Activated naive CD8-positive, alpha-beta T cell treated with anti-CD3 and anti-CD28 coated beads, Interleukin-2, amount 50 U/mL, for 24 hours (primary cell): ENCODE data around the gene KDM8.
"Not testable (repeated sequence)": the region's sequence is repeated elsewhere in the genome, so short reads cannot be mapped to it uniquely, and the experiment has no call there.

ENCODE experiments used
- ATAC-seq: fragments of 150-1000 bp; cut with Tn5 transposase; one replicate; pipeline ENCODE4 v1.10.0; 2021
- DNase-seq: peaks from one replicate; pipeline ENCODE4 v3.0.0; 2021
- H3K27ac Mint-ChIP-seq: one replicate; pipeline ENCODE4 v1.8.0; 2021; ENCODE audit warnings: mild to moderate bottlenecking, mixed read lengths
- H3K27me3 Mint-ChIP-seq: one replicate; pipeline ENCODE4 v1.8.0; 2021; ENCODE audit warnings: mixed read lengths
- H3K36me3 Mint-ChIP-seq: one replicate; pipeline ENCODE4 v1.8.0; 2021; ENCODE audit warnings: low read depth, mixed read lengths
- H3K4me1 Mint-ChIP-seq: one replicate; pipeline ENCODE4 v1.8.0; 2021; ENCODE audit warnings: mixed read lengths
- H3K4me3 Mint-ChIP-seq: one replicate; pipeline ENCODE4 v1.8.0; 2021; ENCODE audit warnings: mild to moderate bottlenecking, moderate library complexity, mixed read lengths
- H3K9me3 Mint-ChIP-seq: one replicate; pipeline ENCODE4 v1.8.0; 2021; ENCODE audit warnings: mixed read lengths

The KDM8 gene

GRCh38 chr16:27245276-27246172 is 42.2 kb downstream of the KDM8 start:
- Mint-ChIP-seq H3K27ac (peak overlapping the region; percentile 92), H3K4me3 (peak overlapping the region; percentile 5), H3K36me3 (peaks cover 45% of the 10 kb centered on the region), H3K9me3 (peaks cover 4% of the 10 kb centered on the region), H3K27me3 (no peaks in the 10 kb centered on the region), H3K4me1 (peaks cover 94% of the 10 kb centered on the region)
- DNase-seq (peak; percentile 61), ATAC-seq (peak; percentile 90)

GRCh38 chr16:27246439-27246838 is 43.1 kb downstream of the KDM8 start:
- Mint-ChIP-seq H3K27ac (peak overlapping the region; percentile 92), H3K27me3 (no peaks in the 10 kb centered on the region), H3K4me1 (peaks cover 93% of the 10 kb centered on the region), H3K36me3 (peaks cover 46% of the 10 kb centered on the region), H3K4me3 (no peak overlapping the region), H3K9me3 (peaks cover 4% of the 10 kb centered on the region)
- ATAC-seq (no peak), DNase-seq (no peak)

- H3K4me1 Mint-ChIP-seq, result peaks cover 93% of the 10 kb centered on the region
- DNase-seq, H3K4me3 Mint-ChIP-seq, H3K27me3 Mint-ChIP-seq, H3K9me3 Mint-ChIP-seq, ATAC-seq: not testable (repeated sequence)
- H3K27ac Mint-ChIP-seq, result peak overlapping the region; percentile 92
- H3K36me3 Mint-ChIP-seq, result peaks cover 49% of the 10 kb centered on the region
These were observed 43.8 kb downstream of the KDM8 start for GRCh38 chr16:27247076-27247475.

- H3K4me3 Mint-ChIP-seq, result peak overlapping the region; percentile 15
- peaks cover 52% of the 10 kb centered on the region for H3K36me3 Mint-ChIP-seq
- H3K27ac Mint-ChIP-seq, result peak overlapping the region; percentile 92
- DNase-seq, result no peak
- no peak for ATAC-seq
- H3K9me3 Mint-ChIP-seq, result peaks cover 4% of the 10 kb centered on the region
- no peaks in the 10 kb centered on the region for H3K27me3 Mint-ChIP-seq
- peaks cover 93% of the 10 kb centered on the region for H3K4me1 Mint-ChIP-seq
These were observed 44.7 kb downstream of the KDM8 start for GRCh38 chr16:27248036-27248435.

GRCh38 chr16:27248886-27249285 is 45.6 kb downstream of the KDM8 start:
- peak overlapping the region; percentile 7 for H3K4me3 Mint-ChIP-seq
- H3K27me3 Mint-ChIP-seq, ATAC-seq, DNase-seq, H3K9me3 Mint-ChIP-seq: not testable (repeated sequence)
- peaks cover 52% of the 10 kb centered on the region for H3K36me3 Mint-ChIP-seq
- H3K27ac Mint-ChIP-seq, result peak overlapping the region; percentile 68
- H3K4me1 Mint-ChIP-seq, result peaks cover 93% of the 10 kb centered on the region

- H3K9me3 Mint-ChIP-seq, result peaks cover 4% of the 10 kb centered on the region
- peaks cover 92% of the 10 kb centered on the region for H3K4me1 Mint-ChIP-seq
- peak; percentile 44 for DNase-seq
- H3K36me3 Mint-ChIP-seq, result peaks cover 63% of the 10 kb centered on the region
- peak; percentile 46 for ATAC-seq
- H3K27me3 Mint-ChIP-seq, result no peaks in the 10 kb centered on the region
- peak overlapping the region; percentile 35 for H3K4me3 Mint-ChIP-seq
- H3K27ac Mint-ChIP-seq, result peak overlapping the region; percentile 99
These were observed 48.3 kb downstream of the KDM8 start for GRCh38 chr16:27251541-27252205.

- no peak for ATAC-seq
- peaks cover 91% of the 10 kb centered on the region for H3K4me1 Mint-ChIP-seq
- peaks cover 4% of the 10 kb centered on the region for H3K9me3 Mint-ChIP-seq
- DNase-seq, result no peak
- H3K36me3 Mint-ChIP-seq, result peaks cover 65% of the 10 kb centered on the region
- no peaks in the 10 kb centered on the region for H3K27me3 Mint-ChIP-seq
- peak overlapping the region; percentile 35 for H3K4me3 Mint-ChIP-seq
- H3K27ac Mint-ChIP-seq, result peak overlapping the region; percentile 99
These were observed 48.9 kb downstream of the KDM8 start for GRCh38 chr16:27252206-27252585.

- Mint-ChIP-seq H3K27ac (peak overlapping the region; percentile 99), H3K36me3 (peaks cover 58% of the 10 kb centered on the region), H3K27me3 (no peaks in the 10 kb centered on the region), H3K9me3 (no peaks in the 10 kb centered on the region), H3K4me1 (peaks cover 92% of the 10 kb centered on the region), H3K4me3 (peak overlapping the region; percentile 67)
- no peak for DNase-seq
- peak; percentile 70 for ATAC-seq
These were observed 50.2 kb downstream of the KDM8 start for GRCh38 chr16:27253526-27253930.

GRCh38 chr16:27254262-27254811 is 51.0 kb downstream of the KDM8 start:
- Mint-ChIP-seq H3K27ac (peak overlapping the region; percentile 99), H3K27me3 (no peaks in the 10 kb centered on the region), H3K4me3 (peak overlapping the region; percentile 67), H3K36me3 (peaks cover 58% of the 10 kb centered on the region), H3K9me3 (no peaks in the 10 kb centered on the region), H3K4me1 (peaks cover 93% of the 10 kb centered on the region)
- no peak for DNase-seq
- ATAC-seq, result peak; percentile 66

GRCh38 chr16:27256861-27257260 is 53.5 kb downstream of the KDM8 start:
- Mint-ChIP-seq H3K9me3 (no peaks in the 10 kb centered on the region), H3K4me3 (no peak overlapping the region), H3K27ac (peak overlapping the region; percentile 53), H3K27me3 (no peaks in the 10 kb centered on the region), H3K4me1 (peaks cover 91% of the 10 kb centered on the region), H3K36me3 (peaks cover 52% of the 10 kb centered on the region)
- no peak for DNase-seq
- no peak for ATAC-seq

- H3K4me1 Mint-ChIP-seq, result peaks cover 91% of the 10 kb centered on the region
- DNase-seq (no peak), ATAC-seq (no peak)
- H3K4me3 Mint-ChIP-seq, result no peak overlapping the region
- H3K9me3 Mint-ChIP-seq, result no peaks in the 10 kb centered on the region
- peak overlapping the region; percentile 53 for H3K27ac Mint-ChIP-seq
- H3K36me3 Mint-ChIP-seq, result peaks cover 51% of the 10 kb centered on the region
- H3K27me3 Mint-ChIP-seq, result no peaks in the 10 kb centered on the region
These were observed 53.9 kb downstream of the KDM8 start for GRCh38 chr16:27257271-27257670.

GRCh38 chr16:27258241-27258734 is 55.0 kb downstream of the KDM8 start:
- Mint-ChIP-seq H3K27me3 (no peaks in the 10 kb centered on the region), H3K36me3 (peaks cover 56% of the 10 kb centered on the region), H3K4me1 (peaks cover 91% of the 10 kb centered on the region), H3K27ac (peak overlapping the region; percentile 63), H3K4me3 (no peak overlapping the region), H3K9me3 (no peaks in the 10 kb centered on the region)
- ATAC-seq (no peak), DNase-seq (no peak)

GRCh38 chr16:27259710-27260109 is 56.4 kb downstream of the KDM8 start:
- no peaks in the 10 kb centered on the region for H3K27me3 Mint-ChIP-seq
- no peaks in the 10 kb centered on the region for H3K9me3 Mint-ChIP-seq
- peaks cover 59% of the 10 kb centered on the region for H3K36me3 Mint-ChIP-seq
- H3K4me3 Mint-ChIP-seq, result no peak overlapping the region
- no peak for DNase-seq
- no peak for ATAC-seq
- H3K27ac Mint-ChIP-seq, result no peak overlapping the region
- H3K4me1 Mint-ChIP-seq, result peaks cover 91% of the 10 kb centered on the region

- Mint-ChIP-seq H3K27ac (peak overlapping the region; percentile 9), H3K4me3 (peak overlapping the region; percentile 19)
- not testable (repeated sequence) for ATAC-seq
These were observed 59.6 kb downstream of the KDM8 start for GRCh38 chr16:27262904-27263423.

More at GRCh38 chr16:27262904-27263423, 59.6 kb downstream of the KDM8 start:
- not testable (repeated sequence) for H3K27me3 Mint-ChIP-seq, H3K9me3 Mint-ChIP-seq
- H3K36me3 Mint-ChIP-seq, result peaks cover 48% of the 10 kb centered on the region
- DNase-seq, result peak; percentile 1
- H3K4me1 Mint-ChIP-seq, result peaks cover 87% of the 10 kb centered on the region
